Measurements from ENCODE around the gene SYNDIG1. TPM values are rescaled to one million over a fixed set of nuclear protein-coding genes. Genes with fewer than 3 reads are reported as not detected.

The SYNDIG1 gene
- total RNA-seq, 6 donors from 2014 or later: 0.30 to 0.37 (median 0.34) TPM; not detected in 3

DNA sequence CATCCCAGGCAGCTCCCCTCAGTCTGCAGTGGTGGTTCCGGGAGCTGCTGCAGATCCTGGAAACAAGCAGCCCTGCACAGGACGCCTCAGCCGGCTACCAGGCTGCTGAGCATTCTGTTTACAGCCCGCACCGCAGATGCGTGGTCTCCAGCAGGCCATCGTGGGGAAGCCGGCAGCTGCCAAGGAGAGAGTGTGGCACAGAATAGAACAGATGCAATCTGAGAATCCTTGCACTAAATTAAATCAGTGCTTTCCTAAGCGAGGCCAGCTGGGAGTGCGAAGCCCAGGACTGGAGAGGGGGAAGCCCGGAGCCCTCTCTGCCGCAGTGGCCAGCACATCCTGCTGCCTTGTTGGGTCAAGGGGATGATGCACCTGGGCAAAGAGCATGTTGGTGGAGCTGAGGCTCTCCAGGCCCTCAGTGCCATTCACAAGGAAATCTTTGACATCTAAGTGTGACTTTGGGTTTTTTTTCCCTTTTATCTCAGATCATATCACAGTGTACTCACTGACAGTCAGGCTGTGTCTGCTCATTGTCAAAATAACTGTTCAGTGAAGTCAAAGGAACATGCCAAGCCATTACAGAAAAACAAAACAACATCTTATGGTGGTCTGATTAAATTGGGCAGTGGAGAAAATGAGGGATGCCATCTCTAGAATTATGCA, 118.1 kb downstream of the SYNDIG1 start:
- DNase-seq: no peak
- no peak for ATAC-seq (ENCODE audit: low FRiP score in 2 of 2)
- WGBS, 2 donors: 58 to 72% methylated on average over 11 to 12 of the region's 12 CpGs
- H3K4me3 ChIP-seq: no peak overlapping the region
- no peak overlapping the region for H3K27ac ChIP-seq
- no peaks in the 10 kb centered on the region for H3K9me3 ChIP-seq
- no peaks in the 10 kb centered on the region for H3K36me3 ChIP-seq
- TF ChIP-seq EP300 (IDR thresholded peaks at IDR 0.05) (no peak), POLR2A (IDR thresholded peaks at IDR 0.05) (no peak), POLR2AphosphoS5 (IDR thresholded peaks at IDR 0.05) (no peak)
- TF ChIP-seq, protein P1, sequence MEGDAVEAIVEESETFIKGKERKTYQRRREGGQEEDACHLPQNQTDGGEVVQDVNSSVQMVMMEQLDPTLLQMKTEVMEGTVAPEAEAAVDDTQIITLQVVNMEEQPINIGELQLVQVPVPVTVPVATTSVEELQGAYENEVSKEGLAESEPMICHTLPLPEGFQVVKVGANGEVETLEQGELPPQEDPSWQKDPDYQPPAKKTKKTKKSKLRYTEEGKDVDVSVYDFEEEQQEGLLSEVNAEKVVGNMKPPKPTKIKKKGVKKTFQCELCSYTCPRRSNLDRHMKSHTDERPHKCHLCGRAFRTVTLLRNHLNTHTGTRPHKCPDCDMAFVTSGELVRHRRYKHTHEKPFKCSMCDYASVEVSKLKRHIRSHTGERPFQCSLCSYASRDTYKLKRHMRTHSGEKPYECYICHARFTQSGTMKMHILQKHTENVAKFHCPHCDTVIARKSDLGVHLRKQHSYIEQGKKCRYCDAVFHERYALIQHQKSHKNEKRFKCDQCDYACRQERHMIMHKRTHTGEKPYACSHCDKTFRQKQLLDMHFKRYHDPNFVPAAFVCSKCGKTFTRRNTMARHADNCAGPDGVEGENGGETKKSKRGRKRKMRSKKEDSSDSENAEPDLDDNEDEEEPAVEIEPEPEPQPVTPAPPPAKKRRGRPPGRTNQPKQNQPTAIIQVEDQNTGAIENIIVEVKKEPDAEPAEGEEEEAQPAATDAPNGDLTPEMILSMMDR (IDR thresholded peaks at IDR 0.05): no peak
- no peaks in the 10 kb centered on the region for H3K27me3 ChIP-seq
- H3K4me1 ChIP-seq: no peaks in the 10 kb centered on the region

DNA sequence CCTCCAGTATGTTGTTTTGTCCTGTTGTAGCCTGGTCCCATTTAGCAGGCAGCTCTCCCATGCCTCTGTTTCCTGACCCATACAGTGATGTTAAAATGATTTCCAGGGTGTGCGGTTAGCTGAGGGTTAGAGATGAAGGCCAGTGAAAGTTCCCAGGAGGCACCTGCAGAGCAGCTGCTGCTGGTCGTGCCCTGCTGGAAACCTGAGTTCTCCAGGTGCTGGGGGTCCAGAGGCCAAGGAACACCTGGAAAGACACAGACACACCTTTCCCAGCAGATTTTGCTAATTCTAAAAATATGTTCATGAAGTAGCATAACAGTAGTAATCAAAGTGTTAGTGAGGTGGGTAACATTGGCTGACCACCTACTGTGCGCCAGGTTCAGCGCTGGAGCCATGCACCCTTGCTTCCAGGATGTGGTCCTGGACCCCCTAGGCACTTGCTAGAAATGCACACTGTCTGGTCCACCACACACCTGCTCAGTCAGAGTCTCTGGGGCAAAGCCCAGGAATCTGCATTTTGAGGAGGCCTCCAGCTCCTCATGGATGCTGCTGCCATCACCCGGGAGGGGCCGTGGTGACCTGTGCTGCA, 118.7 kb downstream of the SYNDIG1 start:
- DNase-seq (no peak), ATAC-seq (ENCODE audit: low FRiP score in 2 of 2) (no peak)
- no peak overlapping the region for H3K27ac ChIP-seq
- no peaks in the 10 kb centered on the region for H3K4me1 ChIP-seq
- no peaks in the 10 kb centered on the region for H3K27me3 ChIP-seq
- no peaks in the 10 kb centered on the region for H3K36me3 ChIP-seq
- H3K4me3 ChIP-seq: no peak overlapping the region
- WGBS, 2 donors: 81 to 83% methylated on average over 6 of the region's 6 CpGs
- H3K9me3 ChIP-seq: no peaks in the 10 kb centered on the region
- TF ChIP-seq EP300 (IDR thresholded peaks at IDR 0.05) (no peak), POLR2A (IDR thresholded peaks at IDR 0.05) (no peak), POLR2AphosphoS5 (IDR thresholded peaks at IDR 0.05) (no peak)
- TF ChIP-seq, protein P1 (IDR thresholded peaks at IDR 0.05): no peak

DNA sequence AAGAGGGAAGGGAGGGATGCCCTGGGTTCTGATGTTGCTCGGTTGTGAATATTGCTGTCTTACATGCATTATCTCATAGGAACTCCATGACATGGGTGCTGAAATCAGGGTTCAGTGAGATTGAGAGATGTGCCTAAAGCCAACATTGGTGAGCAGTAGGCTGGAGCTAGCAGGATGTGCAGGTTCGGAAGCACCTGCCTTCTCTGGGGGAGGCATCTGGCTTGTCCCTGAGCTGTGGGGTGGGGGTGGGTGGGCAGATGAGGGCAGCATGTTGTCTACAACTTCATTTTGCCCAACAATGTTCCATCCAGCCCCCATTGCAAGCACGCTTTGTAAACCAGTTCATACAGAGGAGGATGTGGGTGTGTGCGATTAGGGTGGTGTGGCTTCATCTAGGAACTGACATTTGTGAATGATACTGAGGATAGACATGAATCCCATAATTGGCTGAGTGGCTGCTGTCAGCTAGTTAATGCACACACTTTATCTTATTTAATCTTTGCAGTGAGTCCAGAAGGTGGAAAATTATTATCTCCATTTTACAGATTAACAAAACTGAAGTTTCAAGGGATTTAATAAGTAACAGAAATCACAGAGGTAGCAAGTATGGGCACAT, 119.4 kb downstream of the SYNDIG1 start:
- H3K27me3 ChIP-seq: no peaks in the 10 kb centered on the region
- H3K4me3 ChIP-seq: no peak overlapping the region
- no peak overlapping the region for H3K27ac ChIP-seq
- no peaks in the 10 kb centered on the region for H3K36me3 ChIP-seq
- DNase-seq: no peak
- ATAC-seq (ENCODE audit: low FRiP score in 2 of 2): no peak
- WGBS, 2 donors: 70 to 93% methylated on average over 3 to 4 of the region's 4 CpGs
- H3K4me1 ChIP-seq: no peaks in the 10 kb centered on the region
- TF ChIP-seq, protein P1 (IDR thresholded peaks at IDR 0.05): no peak
- TF ChIP-seq POLR2AphosphoS5 (IDR thresholded peaks at IDR 0.05) (no peak), POLR2A (IDR thresholded peaks at IDR 0.05) (no peak), EP300 (IDR thresholded peaks at IDR 0.05) (no peak)
- no peaks in the 10 kb centered on the region for H3K9me3 ChIP-seq

DNA sequence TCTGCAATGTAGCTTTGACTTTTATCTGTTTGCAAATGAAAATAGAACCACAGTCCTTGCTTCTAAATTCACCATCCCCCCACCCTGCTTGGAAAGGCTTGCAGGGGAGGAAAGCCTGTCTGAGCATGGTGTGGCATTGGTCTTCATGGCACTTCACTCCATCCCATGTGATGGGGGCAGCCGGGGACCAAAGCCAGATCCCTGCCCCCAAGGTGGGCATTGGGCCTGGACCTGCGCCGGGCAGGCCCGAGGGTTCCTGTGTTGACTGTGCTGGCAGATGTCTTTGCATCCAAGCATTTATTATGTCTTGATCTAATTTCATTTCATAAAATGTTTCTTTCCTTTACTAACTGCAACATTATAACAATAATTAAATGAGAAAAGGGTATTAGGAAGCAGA, 120.0 kb downstream of the SYNDIG1 start:
- no peak for TF ChIP-seq POLR2AphosphoS5 (IDR thresholded peaks at IDR 0.05)
- TF ChIP-seq EP300 (IDR thresholded peaks at IDR 0.05): no peak
- no peak for TF ChIP-seq POLR2A (IDR thresholded peaks at IDR 0.05)
- Histone ChIP-seq H3K4me1 (no peaks in the 10 kb centered on the region), H3K27me3 (no peaks in the 10 kb centered on the region), H3K27ac (no peak overlapping the region), H3K4me3 (no peak overlapping the region), H3K36me3 (no peaks in the 10 kb centered on the region), H3K9me3 (no peaks in the 10 kb centered on the region)
- no peak for ATAC-seq (ENCODE audit: low FRiP score in 2 of 2)
- no peak for DNase-seq
- 94 to 97% methylated on average over 4 of the region's 4 CpGs for WGBS, 2 donors

DNA sequence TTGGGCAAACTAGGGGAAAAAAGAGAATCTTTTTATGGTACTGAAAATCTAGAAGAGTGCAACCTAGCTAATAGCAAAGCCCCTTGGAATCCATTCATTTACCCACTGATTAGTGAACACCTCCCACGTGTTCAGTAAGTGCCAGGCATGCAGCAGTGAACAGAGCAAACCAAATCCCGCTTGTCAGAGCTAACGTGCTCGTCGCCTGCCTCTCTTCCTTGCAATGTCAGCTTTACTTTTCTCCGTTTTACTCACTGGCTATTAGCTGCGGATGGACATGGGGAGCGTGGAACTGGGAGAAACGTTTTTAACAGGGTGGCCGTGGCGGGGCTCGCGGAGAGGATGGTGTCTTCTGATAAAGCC, 120.4 kb downstream of the SYNDIG1 start:
- TF ChIP-seq EP300 (IDR thresholded peaks at IDR 0.05) (no peak), POLR2A (IDR thresholded peaks at IDR 0.05) (no peak), POLR2AphosphoS5 (IDR thresholded peaks at IDR 0.05) (no peak)
- TF ChIP-seq, protein P1 (IDR thresholded peaks at IDR 0.05): no peak
- no peak for ATAC-seq (ENCODE audit: low FRiP score in 2 of 2)
- Histone ChIP-seq H3K4me3 (no peak overlapping the region), H3K36me3 (no peaks in the 10 kb centered on the region), H3K27me3 (no peaks in the 10 kb centered on the region), H3K9me3 (no peaks in the 10 kb centered on the region), H3K27ac (no peak overlapping the region), H3K4me1 (no peaks in the 10 kb centered on the region)
- DNase-seq: no peak
- WGBS, 2 donors: 71 to 87% methylated on average over 13 of the region's 13 CpGs
